SK-N-SH treated with all-trans-retinoic acid at 6 μM for 48 hours (cell line): ENCODE results near the gene DENND2A.

Experiments used
- ATAC-seq: fragments of 200-7000 bp; cut with Tn5 transposase; 3 replicates; pipeline ENCODE4 v1.9.1; 2020; ENCODE audit warnings: mild to moderate bottlenecking, moderate library complexity
- ARNTL ChIP-seq: fragments of 450-650 bp; formaldehyde crosslinking; IDR thresholded peaks from 2 replicates; pipeline ENCODE4 v1.5.0; 2020; ENCODE audit warnings: low read depth, mild to moderate bottlenecking, moderate library complexity, borderline replicate concordance
- BACH2 ChIP-seq: fragments of 250-450 bp; sonication (Bioruptor Pico); IDR thresholded peaks from 2 replicates; pipeline ENCODE4 v1.9.0; 2021; ENCODE audit warnings: mild to moderate bottlenecking, borderline replicate concordance
- CSDC2 ChIP-seq: fragments of 250-450 bp; sonication (Bioruptor Pico); IDR thresholded peaks from 2 replicates; pipeline ENCODE4 v1.5.0; 2020; ENCODE audit warnings: mild to moderate bottlenecking, moderate library complexity
- ESRRG ChIP-seq: fragments of 250-450 bp; sonication (Bioruptor Pico); IDR thresholded peaks from 2 replicates; pipeline ENCODE4 v1.6.1; 2021; ENCODE audit warnings: mild to moderate bottlenecking
- GLIS3 ChIP-seq: fragments of 250-450 bp; sonication (Bioruptor Pico); IDR thresholded peaks from 2 replicates; pipeline ENCODE4 v1.5.0; 2020; ENCODE audit warnings: mild to moderate bottlenecking, moderate library complexity
- ISL1 ChIP-seq: fragments of 250-450 bp; sonication (Bioruptor Pico); IDR thresholded peaks from 2 replicates; pipeline ENCODE4 v2.1.2; 2022; ENCODE audit warnings: mild to moderate bottlenecking, moderate library complexity
- OSR1 ChIP-seq: fragments of 250-450 bp; sonication (Bioruptor Pico); IDR thresholded peaks from 2 replicates; pipeline ENCODE4 v1.8.0; 2022; ENCODE audit warnings: moderate library complexity, mild to moderate bottlenecking, inconsistent platforms
- PATZ1 ChIP-seq: fragments of 250-450 bp; sonication (Bioruptor Pico); IDR thresholded peaks from 2 replicates; pipeline ENCODE4 v1.8.0; 2020; ENCODE audit warnings: mild to moderate bottlenecking, moderate library complexity, borderline replicate concordance
- POU6F1 ChIP-seq: fragments of 250-450 bp; sonication (Bioruptor Pico); IDR thresholded peaks from 2 replicates; pipeline ENCODE4 v1.8.0; 2021; ENCODE audit warnings: low read depth, mild to moderate bottlenecking, moderate library complexity, borderline replicate concordance
- PPARA ChIP-seq: fragments of 250-450 bp; sonication (Bioruptor Pico); IDR thresholded peaks from 2 replicates; pipeline ENCODE4 v1.5.0; 2020; ENCODE audit warnings: mild to moderate bottlenecking, borderline replicate concordance
- RARB ChIP-seq: fragments of 250-450 bp; sonication (Bioruptor Pico); IDR thresholded peaks from 2 replicates; pipeline ENCODE4 v1.8.0; 2021; ENCODE audit warnings: mild to moderate bottlenecking, moderate library complexity
- TCF4 ChIP-seq: fragments of 250-450 bp; sonication (Bioruptor Pico); IDR thresholded peaks from 2 replicates; pipeline ENCODE4 v1.8.0; 2021; ENCODE audit warnings: mild to moderate bottlenecking, moderate library complexity, borderline replicate concordance
- TSHZ2 ChIP-seq: fragments of 250-450 bp; sonication (Bioruptor Pico); IDR thresholded peaks from 2 replicates; pipeline ENCODE4 v1.5.0; 2020; ENCODE audit warnings: mild to moderate bottlenecking, moderate library complexity
- ZC3H10 ChIP-seq: fragments of 250-450 bp; sonication (Bioruptor Pico); IDR thresholded peaks from 2 replicates; pipeline ENCODE4 v1.5.1; 2021; ENCODE audit warnings: mild to moderate bottlenecking, moderate library complexity
- ZFP3 ChIP-seq: fragments of 250-450 bp; sonication (Bioruptor Pico); IDR thresholded peaks from 2 replicates; pipeline ENCODE4 v1.5.0; 2020; ENCODE audit warnings: mild to moderate bottlenecking, moderate library complexity
- ZFP30 ChIP-seq: fragments of 450-650 bp; formaldehyde crosslinking; IDR thresholded peaks from 2 replicates; pipeline ENCODE4 v1.5.0; 2022; ENCODE audit warnings: mild to moderate bottlenecking, moderate library complexity
- ZNF565 ChIP-seq: fragments of 450-650 bp; formaldehyde crosslinking; conservative IDR thresholded peaks from 2 replicates; pipeline ENCODE4 v1.5.0; 2020; ENCODE audit warnings: low read depth, mild to moderate bottlenecking, moderate library complexity
- ZNF8 ChIP-seq: fragments of 450-650 bp; formaldehyde crosslinking; IDR thresholded peaks from 2 replicates; pipeline ENCODE4 v1.5.0; 2020; ENCODE audit warnings: mild to moderate bottlenecking, moderate library complexity

The DENND2A gene

GRCh38 chr7:140653319-140654108, 12.9 kb upstream of the DENND2A start:
- ATAC-seq = peak; percentile 92
- no peak; the same call in 1 of the 2 replicates for TF ChIP-seq TCF4 (CRISPR knock-in tag)

- ATAC-seq = no peak
- TF ChIP-seq ESRRG (CRISPR knock-in tag) (no peak), POU6F1 (CRISPR knock-in tag) (no peak), RARB (CRISPR knock-in tag) (no peak), ZFP3 (CRISPR knock-in tag) (no peak), PPARA (CRISPR knock-in tag) (no peak), CSDC2 (CRISPR knock-in tag) (no peak), ZC3H10 (CRISPR knock-in tag) (no peak), BACH2 (CRISPR knock-in tag) (no peak)
- TF ChIP-seq, all 23 proteins: peak for 0
These were observed 9.8 kb upstream of the DENND2A start for GRCh38 chr7:140650367-140650766.

- no peak for TF ChIP-seq PPARA (CRISPR knock-in tag)
- no peak for TF ChIP-seq ZFP30 (CRISPR knock-in tag)
- TF ChIP-seq ARNTL (CRISPR knock-in tag) = no peak
- no peak for TF ChIP-seq ESRRG (CRISPR knock-in tag)
- TF ChIP-seq OSR1 (CRISPR knock-in tag) = no peak
- TF ChIP-seq ZNF565 (CRISPR knock-in tag) = no peak
- TF ChIP-seq POU6F1 (CRISPR knock-in tag) = no peak
- TF ChIP-seq TCF4 (CRISPR knock-in tag) = no peak
- ATAC-seq = peak; percentile 5; the same call in 1 of the 3 replicates
These were observed 9.1 kb upstream of the DENND2A start for GRCh38 chr7:140649556-140650205.

GRCh38 chr7:140646931-140647647, 6.5 kb upstream of the DENND2A start:
- peak; percentile 96 for ATAC-seq
- TF ChIP-seq ESRRG (CRISPR knock-in tag) (no peak), GLIS3 (CRISPR knock-in tag) (no peak), ISL1 (CRISPR knock-in tag) (no peak), BACH2 (CRISPR knock-in tag) (no peak), PATZ1 (CRISPR knock-in tag) (no peak), PPARA (CRISPR knock-in tag) (no peak), TCF4 (CRISPR knock-in tag) (peak; percentile 46; the same call in 1 of the 2 replicates), ZNF8 (CRISPR knock-in tag) (peak; percentile 27; the same call in 1 of the 2 replicates), TSHZ2 (CRISPR knock-in tag) (peak; percentile 55; the same call in 1 of the 2 replicates)
- TF ChIP-seq, all 23 proteins: peak for 3
